ENCODE results near the gene SNX19.

SNX19 gene

DNA sequence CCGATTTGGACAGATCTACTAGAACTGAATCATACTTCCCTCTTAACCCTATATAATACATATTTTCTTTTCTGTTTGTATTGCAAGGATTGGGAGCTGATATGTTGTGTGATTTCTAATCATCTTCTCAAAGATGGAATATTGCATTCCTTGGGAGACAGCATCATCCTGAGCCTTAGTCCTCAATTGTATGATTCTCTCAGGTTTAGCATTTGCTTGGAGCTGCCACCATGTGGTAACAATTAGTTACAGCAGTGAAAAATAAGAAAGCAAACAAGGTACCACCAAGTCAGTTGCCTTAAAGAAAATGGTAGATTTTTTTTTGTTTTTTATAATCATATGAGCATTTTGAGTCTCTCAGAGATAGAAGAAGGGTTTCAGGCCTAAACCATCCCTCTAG, 11.9 kb downstream of the SNX19 start:
- DNase-seq = no peak

DNA sequence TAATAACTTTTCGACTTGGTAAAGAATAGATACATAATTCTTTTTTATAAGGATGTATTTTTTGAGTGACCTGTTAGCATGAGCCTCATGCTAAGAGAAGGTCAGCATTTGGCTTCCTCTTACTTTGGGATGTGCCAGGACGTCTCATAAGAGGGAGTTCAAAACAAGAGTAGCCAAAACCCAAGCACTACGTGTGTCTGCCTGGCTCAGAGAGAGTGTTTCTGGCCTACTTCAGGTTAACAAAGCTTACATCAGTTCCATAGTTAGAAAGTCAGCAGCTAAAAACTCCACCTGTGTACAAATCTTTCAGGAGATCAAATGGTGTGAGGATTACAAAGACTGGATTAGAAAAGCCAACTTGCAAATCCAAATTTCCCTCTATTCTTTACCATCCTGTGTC, 13.9 kb downstream of the SNX19 start:
- DNase-seq = no peak

DNA sequence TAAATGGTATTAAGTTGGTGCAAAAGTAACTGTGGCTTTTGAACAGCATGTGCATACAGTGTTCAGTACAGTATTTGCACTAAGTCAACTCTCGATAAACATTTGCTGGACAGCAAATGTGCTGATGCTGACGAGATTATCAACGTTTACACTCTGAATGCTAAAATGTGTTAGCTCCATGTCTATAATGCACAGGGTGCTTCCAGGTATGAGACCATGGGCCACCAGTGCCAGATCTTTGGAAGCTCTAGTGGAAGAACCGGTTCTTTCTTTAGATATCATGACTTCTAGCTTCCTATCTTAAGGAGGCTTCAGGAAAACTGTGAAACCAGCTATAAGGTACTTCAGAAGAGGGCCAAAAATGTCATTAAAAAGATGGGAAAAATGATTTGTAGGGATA, 17.2 kb downstream of the SNX19 start:
- DNase-seq = no peak

DNA sequence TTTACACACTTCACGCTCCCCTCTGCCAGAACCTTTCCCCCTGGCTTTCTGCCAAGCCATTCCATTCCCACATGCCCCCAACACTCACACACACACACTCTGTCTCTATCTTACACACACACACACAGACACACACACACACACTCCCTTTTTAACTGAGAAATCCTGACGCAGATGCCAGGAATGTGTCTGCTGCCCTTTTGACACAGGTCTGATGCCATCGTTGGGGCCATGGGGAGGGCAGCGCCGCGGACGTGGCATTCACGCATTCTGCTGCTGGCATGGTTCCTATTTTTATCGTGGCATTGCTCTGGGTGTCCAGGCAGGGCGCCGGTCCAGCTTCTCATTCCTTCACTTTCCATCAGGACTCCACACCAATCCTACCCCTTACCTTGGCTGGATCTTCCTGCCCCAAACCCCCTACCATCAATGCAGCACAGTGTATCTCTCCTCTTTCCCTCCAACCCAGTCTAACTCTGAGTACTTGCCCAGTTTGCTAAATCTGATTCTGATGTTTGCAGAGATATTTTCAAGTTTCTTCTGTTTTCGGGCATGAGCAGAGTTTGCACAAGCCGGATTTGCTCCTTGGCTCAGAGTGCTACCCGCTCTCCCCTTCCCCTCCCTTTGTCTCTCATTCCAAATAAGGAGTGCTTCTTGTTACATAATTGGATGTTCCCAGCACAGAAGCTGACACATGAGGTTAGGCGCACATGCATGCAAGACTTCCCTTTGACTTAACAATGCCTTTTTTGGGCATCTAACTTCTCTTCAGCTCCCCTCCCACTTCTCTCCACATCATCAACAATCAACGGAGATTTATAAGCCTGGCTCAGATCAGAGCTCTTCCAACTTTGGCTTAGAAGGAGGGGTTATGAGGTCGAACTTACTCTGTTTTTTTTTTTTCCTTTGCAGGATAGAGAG, 18.8 kb downstream of the SNX19 start:
- DNase-seq = no peak

DNA sequence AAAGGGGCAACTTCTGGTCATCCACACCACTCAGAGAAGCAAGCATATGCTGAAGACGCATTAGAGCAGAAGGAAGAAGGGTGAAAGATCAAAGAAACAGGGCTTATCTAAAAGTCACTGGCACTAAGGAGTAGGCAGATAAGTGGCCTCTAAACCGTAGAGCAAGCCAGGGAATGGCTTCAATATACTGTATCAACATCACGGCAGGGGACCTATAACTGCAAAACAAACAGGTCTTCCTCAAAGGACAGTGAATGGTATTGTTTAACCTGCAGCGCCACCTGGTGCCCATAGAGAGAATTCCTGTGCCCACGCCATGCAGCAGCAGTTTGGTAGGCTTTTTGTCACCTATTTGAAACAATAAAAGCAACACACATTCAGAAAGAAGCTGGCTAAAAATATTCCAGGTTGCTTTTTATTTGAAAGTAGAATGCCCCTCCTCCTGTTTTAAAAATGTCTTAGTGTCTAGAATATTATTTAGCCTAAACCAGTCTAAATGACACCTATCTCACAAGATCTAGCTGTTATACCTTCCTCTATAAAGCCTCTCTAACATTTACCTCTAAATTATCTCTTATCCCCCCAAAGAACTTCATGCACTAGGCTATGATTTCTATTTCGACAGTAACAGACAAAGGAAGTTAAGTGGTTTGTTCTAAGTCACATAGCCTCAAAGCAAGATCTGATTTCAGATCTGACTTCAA, 21.8 kb downstream of the SNX19 start:
- peak; percentile 69 for DNase-seq

DNA sequence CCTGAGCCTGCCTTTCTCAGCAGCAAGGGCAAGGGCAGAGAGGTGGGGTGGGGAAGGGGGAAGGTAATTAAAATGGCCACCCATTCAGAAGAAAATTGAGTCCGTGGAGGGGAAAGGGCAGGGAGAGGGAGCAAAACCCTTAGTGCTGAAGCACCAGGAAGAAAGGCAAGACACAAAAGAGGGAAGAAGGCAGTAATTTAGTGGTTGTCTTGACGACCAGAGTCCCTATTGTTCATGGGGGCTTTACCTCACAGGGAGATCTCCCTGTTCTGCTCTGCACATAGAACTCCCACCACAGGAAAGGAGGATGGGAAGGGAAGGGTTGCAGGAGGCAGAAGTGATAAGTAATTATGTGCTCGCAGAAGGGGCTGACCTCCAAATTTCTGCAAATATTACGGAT, 23.4 kb downstream of the SNX19 start:
- no peak for DNase-seq

DNA sequence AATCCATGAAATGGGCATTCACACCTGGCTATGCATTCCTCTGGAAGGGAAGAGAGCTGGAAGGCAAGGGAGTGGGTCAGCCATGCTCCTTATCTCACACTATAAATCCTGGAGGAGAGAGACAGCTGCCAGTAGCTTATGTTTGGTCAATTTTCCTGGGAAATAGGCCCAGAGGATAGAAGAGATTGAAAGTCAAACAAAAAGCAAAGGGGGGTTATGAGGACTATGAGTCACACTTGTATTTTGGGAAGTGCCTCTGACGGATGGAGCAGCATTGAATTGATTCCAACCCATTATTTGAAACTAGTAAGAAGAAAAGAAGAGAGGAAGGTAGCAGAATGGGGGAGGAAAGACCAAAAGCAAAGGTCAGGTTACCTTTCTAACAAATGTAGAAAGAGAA, 25.0 kb downstream of the SNX19 start:
- no peak for DNase-seq

DNA sequence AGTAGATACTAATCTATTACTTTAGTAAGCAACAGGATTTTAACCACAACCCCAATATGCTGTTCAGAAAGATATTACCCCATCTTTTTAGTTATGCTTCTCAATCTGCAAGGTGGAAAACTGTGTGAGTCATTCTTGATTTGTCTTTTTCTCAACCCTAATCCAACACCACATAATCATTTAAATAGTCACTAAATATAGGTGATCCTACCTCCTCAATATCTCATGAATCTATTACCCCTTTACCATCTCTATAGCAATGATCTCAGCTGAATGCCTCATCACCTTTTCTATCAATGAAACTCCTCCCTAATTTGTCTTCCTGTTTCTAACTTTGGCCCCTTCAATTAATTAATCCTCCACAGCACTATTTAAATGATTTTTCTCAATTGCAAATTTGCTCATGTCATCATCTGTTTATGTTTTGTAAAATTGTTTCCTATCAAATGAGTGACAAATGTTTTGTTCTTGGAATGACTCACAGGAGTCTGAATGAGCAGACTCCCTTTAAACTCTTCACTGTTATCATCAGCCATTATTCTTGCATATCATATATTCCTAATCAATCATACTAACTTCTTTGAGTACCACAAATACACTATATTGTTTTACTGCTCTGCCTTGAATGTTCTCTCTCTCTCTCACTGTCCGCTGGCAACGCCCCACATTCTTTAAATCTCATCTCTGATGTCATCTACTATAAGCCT, 26.1 kb downstream of the SNX19 start:
- DNase-seq = peak; percentile 15

DNA sequence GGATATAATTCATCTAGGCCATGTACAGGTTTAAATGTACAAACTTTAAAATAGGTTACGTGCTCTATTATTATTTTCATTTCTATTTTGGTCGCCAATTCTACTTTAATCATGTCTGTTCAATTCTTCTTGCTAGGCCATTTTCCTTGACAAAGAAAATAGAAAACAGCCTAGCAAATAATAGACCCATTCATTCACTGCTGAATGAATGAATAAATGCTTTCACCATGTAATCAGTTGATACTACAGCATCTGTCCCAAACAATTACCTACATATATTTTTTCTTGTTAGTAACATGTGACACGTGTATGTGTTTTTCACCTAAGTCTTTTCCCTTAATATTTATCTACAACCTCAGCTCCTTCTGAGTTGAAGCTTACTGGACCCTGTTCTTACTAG, 27.5 kb downstream of the SNX19 start:
- no peak for DNase-seq

DNA sequence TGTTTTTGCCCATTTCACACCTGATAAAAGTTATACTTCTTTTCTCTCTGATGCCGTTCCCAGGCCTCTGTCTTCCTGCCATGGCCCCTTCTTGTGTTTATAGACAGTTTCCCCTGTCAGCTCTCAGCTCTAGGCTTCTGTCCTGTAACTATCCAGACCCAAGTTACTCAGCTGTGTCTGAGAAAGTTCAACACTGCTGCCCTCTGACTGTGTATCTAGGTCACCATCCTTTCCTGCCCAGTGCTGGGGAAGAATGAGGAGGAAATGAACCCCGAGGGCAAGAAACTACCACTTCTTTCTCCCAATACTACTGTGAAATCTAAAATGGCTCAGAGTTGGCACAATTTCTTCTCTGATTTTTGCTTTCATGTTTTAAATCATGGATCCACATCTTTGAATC, 29.6 kb downstream of the SNX19 start:
- DNase-seq = no peak

DNA sequence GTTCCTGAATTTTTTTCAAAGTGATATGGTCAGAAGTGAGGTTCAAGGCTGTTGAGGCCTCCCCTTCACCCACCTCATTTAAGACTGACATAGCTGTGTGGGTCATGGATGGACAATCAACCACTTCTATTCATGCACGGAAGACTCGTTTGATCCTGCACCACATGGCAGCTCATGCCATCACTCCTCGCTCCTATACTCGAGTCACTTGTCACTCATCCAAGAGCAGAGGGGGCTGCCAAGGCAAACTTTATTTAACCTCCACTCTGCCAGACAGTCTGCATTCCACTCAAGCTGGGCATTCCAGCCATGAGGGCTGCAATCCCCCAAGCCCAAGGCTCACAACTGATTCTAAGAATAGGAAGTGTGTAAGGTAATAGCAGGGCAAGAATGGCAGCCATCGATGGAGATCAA, 34.1 kb downstream of the SNX19 start:
- no peak for DNase-seq

DNA sequence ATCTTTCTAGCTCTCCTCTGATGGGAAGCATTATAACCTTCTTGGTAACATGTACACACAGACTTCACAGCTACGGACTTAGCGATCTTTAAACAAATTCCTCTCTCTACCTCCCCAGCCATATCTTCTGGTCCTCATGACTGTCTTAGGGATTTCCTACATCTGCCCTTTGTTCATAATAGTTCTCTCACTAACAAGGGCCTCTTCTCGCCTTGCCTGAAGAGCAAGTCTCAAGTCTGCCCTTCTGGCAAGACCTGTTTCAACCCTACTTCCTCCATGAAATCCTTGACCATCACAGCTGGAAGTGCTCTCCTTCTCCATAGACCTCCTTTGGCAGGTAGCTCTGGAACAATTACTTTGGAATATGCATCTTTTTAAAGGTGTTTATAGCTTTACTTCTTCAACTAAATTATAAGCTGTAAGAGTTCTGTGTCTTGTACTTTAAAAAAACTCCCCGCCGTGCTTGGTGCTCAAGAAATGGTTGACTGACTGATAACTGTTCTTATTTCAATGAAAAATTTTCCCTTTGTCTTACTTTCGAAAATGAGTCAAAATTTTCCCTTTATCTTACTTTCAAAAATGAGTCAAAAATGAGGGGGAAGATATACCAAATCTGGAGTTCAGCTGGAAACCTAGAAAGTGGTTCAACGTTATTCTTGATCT, 34.7 kb downstream of the SNX19 start:
- no peak for DNase-seq

DNA sequence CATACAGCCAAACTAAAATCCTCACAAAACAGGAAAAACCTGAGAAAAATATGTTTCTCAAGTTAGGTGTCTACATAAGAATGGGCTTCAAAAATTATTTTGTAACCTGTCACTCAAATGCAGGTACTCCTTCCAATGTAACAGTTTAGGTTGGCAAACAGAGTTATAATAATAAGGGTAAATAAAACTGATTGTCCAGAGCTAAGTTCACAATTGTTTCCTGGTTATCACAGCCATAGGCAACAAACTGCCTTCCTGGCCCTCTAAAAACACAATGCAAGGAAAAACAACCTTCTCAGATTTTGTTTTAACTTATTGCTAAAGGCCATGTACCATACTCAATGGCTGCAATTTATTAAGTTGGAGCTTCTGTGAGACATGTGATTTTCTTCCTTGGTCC, 36.4 kb downstream of the SNX19 start:
- DNase-seq = no peak

DNA sequence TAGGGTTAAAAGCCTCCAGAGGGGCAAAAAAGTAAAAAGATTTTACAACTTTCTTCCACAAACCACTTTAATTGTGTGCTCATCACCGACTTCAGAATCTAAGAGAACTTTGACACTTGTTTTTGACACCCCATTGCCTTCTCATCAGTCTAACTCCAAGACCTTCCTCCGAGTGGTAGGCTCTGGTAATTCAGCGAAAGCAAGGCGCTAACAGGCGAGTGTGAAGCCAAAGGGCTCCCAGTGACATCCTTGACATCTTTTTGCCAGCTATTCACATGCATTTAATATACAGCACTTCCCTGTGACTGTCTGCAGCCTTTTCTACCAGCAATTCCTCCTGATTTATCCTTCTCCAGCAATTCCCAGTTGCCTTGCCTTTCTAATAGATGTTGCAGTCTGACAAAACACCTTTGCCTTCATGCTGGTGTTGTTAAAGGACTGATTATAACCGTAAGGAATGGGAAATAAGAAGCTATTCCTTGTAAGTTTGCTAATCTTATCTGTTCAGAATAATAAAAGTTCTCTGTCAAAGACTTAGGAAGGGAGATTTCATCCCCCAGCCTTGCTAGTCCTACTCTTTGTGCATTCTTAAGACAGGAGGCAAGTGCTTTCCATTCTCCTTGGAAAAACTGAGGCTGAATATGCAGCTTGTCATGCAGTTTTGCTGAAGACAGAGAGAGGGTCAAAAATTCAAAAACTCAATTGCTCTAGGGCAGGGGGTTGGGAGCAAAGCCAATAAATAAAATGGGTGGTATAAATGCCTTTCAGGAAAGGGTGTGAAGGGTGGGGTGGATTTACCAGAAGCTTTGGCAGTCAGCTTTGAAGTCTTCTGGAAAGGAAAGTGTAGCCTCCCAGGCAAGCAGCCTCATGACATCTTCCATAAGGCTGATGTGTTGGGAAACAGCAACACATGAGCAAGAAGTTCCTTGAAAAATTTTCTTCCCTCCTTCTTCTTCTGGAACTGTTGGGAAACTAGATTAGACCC, 39.1 kb downstream of the SNX19 start:
- DNase-seq = no peak

DNA sequence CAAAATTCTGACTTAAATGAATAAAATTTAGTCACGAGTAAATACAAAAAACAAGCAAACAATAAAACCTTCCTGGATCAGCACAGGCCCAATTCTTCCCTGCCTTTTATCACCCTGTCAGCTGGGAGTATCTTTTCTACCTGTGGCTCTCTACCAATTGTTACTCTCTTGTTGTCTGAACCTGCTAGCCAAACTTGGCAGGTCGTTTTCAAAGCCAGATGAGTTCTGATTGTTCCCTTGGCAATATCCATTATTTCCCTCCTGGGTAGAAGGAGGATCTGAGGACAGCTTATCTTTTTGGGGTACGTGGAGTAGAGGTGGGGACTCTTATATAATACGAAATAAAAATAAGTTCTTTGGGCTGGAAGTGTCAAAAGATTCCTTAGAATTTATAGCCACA, 40.2 kb downstream of the SNX19 start:
- no peak for DNase-seq

DNA sequence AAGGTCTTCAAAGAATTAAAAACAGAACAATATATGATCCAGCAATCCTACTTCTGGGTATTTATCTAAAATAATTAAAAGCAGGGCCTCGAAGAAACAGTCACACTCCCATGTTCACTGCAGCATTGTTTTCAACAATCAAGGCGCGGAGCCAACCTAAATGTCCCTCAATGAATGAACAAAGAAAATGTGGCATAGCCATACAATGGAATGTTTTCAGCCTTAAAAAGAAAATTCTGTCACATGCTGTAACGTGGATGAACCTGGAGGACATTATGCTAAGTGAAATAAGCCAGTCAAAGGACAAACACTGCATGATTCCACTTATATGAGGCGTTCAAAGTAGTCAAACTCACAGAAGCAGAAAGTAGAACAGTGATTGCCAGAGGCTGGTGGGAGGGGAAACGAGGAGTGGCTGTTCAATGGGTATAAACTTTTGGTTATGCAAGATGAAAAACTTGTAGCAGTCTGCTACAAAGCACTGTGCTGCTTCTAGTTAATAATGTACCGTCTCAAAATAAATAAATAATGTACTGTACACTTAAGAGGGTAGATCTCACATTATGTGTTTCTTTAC, 41.2 kb downstream of the SNX19 start:
- DNase-seq = no peak

DNA sequence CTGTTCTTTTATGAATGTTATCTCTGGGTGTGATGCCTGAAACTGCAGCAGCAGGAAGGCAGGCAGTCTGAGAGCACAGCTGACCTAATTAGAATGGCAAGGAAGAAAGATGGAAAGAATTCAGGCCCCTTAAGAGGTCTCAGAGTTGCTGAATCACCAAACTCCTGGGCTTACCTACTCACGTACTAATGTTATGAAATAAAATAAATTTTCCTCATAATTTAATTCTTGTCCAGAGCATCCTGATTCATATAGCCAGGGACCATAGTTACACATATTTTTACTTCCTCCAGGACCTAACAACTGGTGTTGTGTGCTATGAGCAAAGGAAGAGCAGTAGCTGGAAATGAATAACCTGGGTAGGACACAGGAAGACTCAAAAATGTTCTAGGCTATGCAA, 41.9 kb downstream of the SNX19 start:
- DNase-seq = no peak

DNA sequence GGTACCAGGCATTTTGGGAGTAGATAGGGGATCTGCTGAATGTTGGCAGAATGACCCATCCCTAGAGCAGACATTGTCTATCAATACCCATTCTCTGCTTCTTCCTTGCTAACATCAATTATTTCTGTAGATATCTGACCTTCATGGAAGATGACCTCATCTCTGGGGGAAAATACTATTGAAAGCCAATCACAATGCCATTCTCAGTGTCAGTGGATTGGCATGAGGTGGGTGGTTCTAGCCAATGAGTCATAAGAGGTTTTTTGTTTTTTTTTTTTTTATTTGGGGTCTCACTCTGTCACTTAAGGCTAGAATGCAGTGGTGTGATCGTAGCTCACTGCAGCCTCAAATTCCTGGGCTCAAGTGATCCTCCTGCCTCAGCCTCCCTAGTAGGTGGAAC, 42.5 kb downstream of the SNX19 start:
- no peak for DNase-seq

DNA sequence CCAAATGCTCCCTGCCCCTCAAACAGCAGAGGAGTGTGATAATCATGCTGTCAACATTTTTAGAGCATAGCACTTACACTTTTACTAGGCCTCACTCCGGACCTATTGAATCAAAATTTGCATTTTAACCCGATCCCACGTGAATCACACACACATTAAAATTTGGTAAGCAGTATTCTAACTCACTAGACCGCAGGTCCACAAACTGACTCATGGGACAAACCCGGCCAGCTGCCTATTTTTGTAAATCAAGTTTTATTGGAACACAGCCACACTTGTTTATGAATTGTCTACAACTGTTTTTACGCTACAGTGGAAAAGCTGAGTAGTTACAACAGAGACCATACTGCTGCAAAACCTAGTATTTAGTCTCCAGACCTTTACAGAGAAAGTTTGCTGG, 43.3 kb downstream of the SNX19 start:
- DNase-seq = no peak

DNA sequence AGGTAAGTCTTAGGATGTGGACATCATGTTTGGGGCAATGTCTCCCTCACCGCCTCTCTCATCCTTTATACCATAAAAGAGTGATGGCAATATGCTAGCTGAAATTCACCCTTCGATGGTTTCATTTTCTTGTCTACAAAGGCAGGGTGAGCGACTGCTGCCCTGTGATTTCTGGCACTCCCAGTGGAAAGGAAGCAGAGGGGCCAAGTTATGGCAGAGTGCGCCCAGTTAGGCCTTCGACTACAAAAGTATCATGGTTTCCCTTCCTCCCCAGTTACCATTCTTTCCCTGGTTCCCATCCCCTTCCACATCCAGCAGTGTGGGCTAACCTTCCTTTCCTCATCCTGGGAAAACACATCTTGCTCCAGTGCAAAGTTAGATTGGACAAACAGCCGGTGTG, 43.8 kb downstream of the SNX19 start:
- no peak for DNase-seq

DNA sequence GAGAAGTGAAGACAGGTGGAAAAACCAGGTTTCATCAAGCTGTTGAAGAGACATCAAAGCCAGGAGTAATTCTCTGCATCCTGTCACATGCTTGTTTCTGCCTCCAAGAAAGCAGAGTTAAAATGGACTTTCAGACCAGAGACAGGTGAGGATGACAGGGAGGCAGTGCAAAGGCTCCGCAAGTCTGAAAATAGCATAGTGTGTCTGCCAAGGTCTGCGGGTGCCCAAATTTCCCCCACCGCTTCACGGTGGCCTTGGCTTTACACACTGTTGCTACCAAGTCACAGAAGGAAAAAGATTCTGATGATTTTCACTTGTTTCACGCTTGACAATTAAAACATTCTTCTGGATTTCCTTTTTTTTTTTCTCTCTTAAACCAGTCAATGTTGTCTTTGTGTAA, 44.2 kb downstream of the SNX19 start:
- DNase-seq = no peak

DNA sequence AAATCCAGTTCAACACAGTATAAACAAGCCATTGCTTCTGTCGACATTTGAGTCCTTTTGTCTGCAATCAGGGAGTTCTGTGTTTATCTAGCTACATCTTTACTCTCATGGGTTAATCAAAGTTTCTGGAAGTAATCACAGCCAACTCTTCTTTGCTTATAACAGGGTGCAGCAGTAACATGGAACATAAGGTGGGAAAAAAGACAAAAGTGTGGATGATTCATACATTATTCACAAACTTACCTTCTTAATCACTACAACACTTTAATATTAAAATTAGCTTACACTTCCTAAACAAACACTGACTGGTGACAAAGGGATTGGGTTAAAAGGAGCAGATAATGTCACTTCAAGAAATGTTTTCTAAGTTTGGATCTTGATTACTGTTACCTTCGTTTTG, 44.7 kb downstream of the SNX19 start:
- no peak for DNase-seq

Measured in activated CD4-positive, alpha-beta T cell treated with anti-CD3 and anti-CD28 coated beads, Interleukin-10, Interleukin-2, amounts not matched to agents 100 ng/mL and 50 ng/mL, durations not matched to agents 16 hours and 8 hours (primary cell).